ENCODE data around the gene AOC1.

- TF ChIP-seq CTCF (IDR thresholded peaks at IDR 0.05), result no peak
- TF ChIP-seq POLR2AphosphoS5 (IDR thresholded peaks at IDR 0.05; ENCODE audit: insufficient read depth in 1 of 2, low read depth in 1 of 2), result no peak
- TF ChIP-seq POLR2A (IDR thresholded peaks at IDR 0.05), result no peak
Measured at GRCh38 chr7:150879345-150879744, 27.0 kb downstream of the AOC1 start.

Measured in vagina (tissue), 2 donors.